H1 (cell line): ENCODE measurements around the gene BDKRB1.

Experiments
- CBX5 ChIP-seq: fragments of 300-800, 300-1000 bp; sonication (generic); IDR thresholded peaks from 2 replicates; pipeline ENCODE4 v1.7.1; 2016; ENCODE audit warnings: antibody characterized with exemption, low read length, low read depth
- CREB1 ChIP-seq: IDR thresholded peaks from 2 replicates; pipeline ENCODE4 v1.6.1; 2012; ENCODE audit warnings: inconsistent platforms
- EZH2 ChIP-seq: fragments of 200-600 bp; sonication (generic); IDR thresholded peaks from 2 replicates; pipeline ENCODE4 v1.7.1; 2012; ENCODE audit warnings: low read depth, mild to moderate bottlenecking, moderate library complexity, low read length, inconsistent platforms; ENCODE audit not compliant: severe bottlenecking
- PHF8 ChIP-seq: fragments of 200-600 bp; sonication (generic); conservative IDR thresholded peaks from 2 replicates; pipeline ENCODE4 v1.7.1; 2012; ENCODE audit warnings: low read depth, mild to moderate bottlenecking, inconsistent platforms, low read length, moderate library complexity
- POLR2A ChIP-seq, 2 experiments: IDR thresholded peaks; 1 replicate in 1 of 2; 2 replicates in 1 of 2; pipeline ENCODE4 v1.6.1; 2011; ENCODE audit warnings: low read depth in 2 of 2, low read length in 2 of 2, mild to moderate bottlenecking in 2 of 2; ENCODE audit errors: control extremely low read depth in 1 of 2
- RAD21 ChIP-seq, 2 experiments: IDR thresholded peaks in 1 of 2; conservative IDR thresholded peaks in 1 of 2; 2 replicates each; pipeline ENCODE4 v1.6.1; 2011; ENCODE audit warnings: low read depth in 2 of 2, low read length in 2 of 2, improper control_type of control experiment in 1 of 2, inconsistent platforms in 1 of 2, mild to moderate bottlenecking in 1 of 2, moderate library complexity in 1 of 2
- YY1 ChIP-seq: IDR thresholded peaks from 2 replicates; pipeline ENCODE4 v1.6.1; 2011; ENCODE audit warnings: low read depth, mild to moderate bottlenecking, low read length
- TF ChIP-seq, protein P1 (sequence below): IDR thresholded peaks from 2 replicates; pipeline ENCODE4 v1.6.1; 2012; ENCODE audit warnings: low read length, inconsistent platforms
- TF ChIP-seq, protein P2 (sequence below): IDR thresholded peaks from 2 replicates; pipeline ENCODE4 v1.6.1; 2011; ENCODE audit warnings: low read length, improper control_type of control experiment

DNA sequence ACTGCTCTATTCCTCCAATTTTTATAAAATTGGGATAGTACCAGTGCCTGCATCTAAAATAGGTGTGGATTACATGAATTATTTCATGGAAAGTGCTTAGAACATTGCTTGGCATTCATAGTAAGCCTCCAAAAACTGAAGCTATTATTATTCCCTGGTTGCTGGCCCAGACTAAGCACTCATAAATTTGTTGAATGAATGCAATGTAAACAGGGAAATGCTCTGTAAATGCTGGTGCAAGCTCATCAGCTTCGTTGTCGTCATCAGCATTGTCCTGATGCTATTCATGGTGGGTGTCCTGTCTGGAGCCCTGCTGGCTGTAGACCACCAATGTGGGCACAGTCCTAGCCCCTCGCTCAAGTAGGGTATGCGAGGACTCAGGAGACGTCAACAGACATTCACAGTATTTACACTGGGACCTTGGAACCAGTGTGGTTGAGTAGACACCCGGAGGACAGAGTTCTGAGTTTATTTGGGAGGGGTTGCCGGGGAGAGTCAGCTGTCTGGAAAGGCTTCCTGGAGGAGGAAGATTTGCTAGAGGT is 34.8 kb upstream of the BDKRB1 start:
- TF ChIP-seq YY1 (no peak), POLR2A (IDR thresholded peaks at IDR 0.05; ENCODE audit: control extremely low read depth in 1 of 2, low read depth in 2 of 2, low read length in 2 of 2) (no peak), EZH2 (no peak), PHF8 (no peak), CBX5 (no peak), RAD21 (IDR thresholded peaks at IDR 0.05 in 1 of 2, conservative IDR thresholded peaks at IDR 0.05 in 1 of 2; ENCODE audit: low read depth in 2 of 2, low read length in 2 of 2) (no peak), CREB1 (no peak)
- TF ChIP-seq, protein P1, sequence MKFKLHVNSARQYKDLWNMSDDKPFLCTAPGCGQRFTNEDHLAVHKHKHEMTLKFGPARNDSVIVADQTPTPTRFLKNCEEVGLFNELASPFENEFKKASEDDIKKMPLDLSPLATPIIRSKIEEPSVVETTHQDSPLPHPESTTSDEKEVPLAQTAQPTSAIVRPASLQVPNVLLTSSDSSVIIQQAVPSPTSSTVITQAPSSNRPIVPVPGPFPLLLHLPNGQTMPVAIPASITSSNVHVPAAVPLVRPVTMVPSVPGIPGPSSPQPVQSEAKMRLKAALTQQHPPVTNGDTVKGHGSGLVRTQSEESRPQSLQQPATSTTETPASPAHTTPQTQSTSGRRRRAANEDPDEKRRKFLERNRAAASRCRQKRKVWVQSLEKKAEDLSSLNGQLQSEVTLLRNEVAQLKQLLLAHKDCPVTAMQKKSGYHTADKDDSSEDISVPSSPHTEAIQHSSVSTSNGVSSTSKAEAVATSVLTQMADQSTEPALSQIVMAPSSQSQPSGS = no peak
- TF ChIP-seq, protein P2, sequence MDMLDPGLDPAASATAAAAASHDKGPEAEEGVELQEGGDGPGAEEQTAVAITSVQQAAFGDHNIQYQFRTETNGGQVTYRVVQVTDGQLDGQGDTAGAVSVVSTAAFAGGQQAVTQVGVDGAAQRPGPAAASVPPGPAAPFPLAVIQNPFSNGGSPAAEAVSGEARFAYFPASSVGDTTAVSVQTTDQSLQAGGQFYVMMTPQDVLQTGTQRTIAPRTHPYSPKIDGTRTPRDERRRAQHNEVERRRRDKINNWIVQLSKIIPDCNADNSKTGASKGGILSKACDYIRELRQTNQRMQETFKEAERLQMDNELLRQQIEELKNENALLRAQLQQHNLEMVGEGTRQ = no peak
